Stomach (tissue), 4 donors: Measurements from ENCODE around the gene SNTG2.

ENCODE experiments used
- CTCF ChIP-seq, 7 experiments: fragments of 450-650 bp in 4 of 7; fragments of 200-600 bp in 3 of 7; sonication (generic) in 3 of 7; IDR thresholded peaks; one replicate each; pipeline ENCODE4 v1.5.1; 2016 to 2019; ENCODE audit warnings: antibody characterized with exemption in 7 of 7, control low read depth in 2 of 7, mild to moderate bottlenecking in 1 of 7
- POLR2A ChIP-seq, 4 donors: fragments of 450-650 bp; IDR thresholded peaks; one replicate each; pipeline ENCODE4 v1.6.1; 2016; ENCODE audit warnings: antibody characterized with exemption in 4 of 4, control low read depth in 2 of 4, mild to moderate bottlenecking in 1 of 4, moderate library complexity in 1 of 4

GRCh38 chr2:1192121-1192520 is 241.5 kb downstream of the SNTG2 start:
- TF ChIP-seq CTCF (IDR thresholded peaks at IDR 0.05) (no peak), POLR2A (IDR thresholded peaks at IDR 0.05) (no peak)
